ENCODE results near the gene CCDC81. TPM values are rescaled to one million over a fixed set of nuclear protein-coding genes. Genes with fewer than 3 reads are reported as not detected.

Gene CCDC81
- total RNA-seq, 4 donors from 2014 or later = 1.1 to 1.8 TPM; not detected in 2

GRCh38 chr11:86449993-86450629 lies 75.4 kb downstream of the CCDC81 start:
- H3K4me3 ChIP-seq = no peak overlapping the region
- TF ChIP-seq, protein P1, sequence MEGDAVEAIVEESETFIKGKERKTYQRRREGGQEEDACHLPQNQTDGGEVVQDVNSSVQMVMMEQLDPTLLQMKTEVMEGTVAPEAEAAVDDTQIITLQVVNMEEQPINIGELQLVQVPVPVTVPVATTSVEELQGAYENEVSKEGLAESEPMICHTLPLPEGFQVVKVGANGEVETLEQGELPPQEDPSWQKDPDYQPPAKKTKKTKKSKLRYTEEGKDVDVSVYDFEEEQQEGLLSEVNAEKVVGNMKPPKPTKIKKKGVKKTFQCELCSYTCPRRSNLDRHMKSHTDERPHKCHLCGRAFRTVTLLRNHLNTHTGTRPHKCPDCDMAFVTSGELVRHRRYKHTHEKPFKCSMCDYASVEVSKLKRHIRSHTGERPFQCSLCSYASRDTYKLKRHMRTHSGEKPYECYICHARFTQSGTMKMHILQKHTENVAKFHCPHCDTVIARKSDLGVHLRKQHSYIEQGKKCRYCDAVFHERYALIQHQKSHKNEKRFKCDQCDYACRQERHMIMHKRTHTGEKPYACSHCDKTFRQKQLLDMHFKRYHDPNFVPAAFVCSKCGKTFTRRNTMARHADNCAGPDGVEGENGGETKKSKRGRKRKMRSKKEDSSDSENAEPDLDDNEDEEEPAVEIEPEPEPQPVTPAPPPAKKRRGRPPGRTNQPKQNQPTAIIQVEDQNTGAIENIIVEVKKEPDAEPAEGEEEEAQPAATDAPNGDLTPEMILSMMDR (IDR thresholded peaks at IDR 0.05) = no peak
- TF ChIP-seq POLR2AphosphoS5 (IDR thresholded peaks at IDR 0.05) (no peak), EP300 (IDR thresholded peaks at IDR 0.05) (no peak)
- no peaks in the 10 kb centered on the region for H3K4me1 ChIP-seq
- no peaks in the 10 kb centered on the region for H3K36me3 ChIP-seq
- no peaks in the 10 kb centered on the region for H3K27me3 ChIP-seq
- H3K27ac ChIP-seq = no peak overlapping the region
- H3K9me3 ChIP-seq = no peaks in the 10 kb centered on the region
- no peak for DNase-seq (ENCODE audit: low spot score in 2 of 2)
- 75% methylated on average over 5 of the region's 5 CpGs for WGBS

DNA sequence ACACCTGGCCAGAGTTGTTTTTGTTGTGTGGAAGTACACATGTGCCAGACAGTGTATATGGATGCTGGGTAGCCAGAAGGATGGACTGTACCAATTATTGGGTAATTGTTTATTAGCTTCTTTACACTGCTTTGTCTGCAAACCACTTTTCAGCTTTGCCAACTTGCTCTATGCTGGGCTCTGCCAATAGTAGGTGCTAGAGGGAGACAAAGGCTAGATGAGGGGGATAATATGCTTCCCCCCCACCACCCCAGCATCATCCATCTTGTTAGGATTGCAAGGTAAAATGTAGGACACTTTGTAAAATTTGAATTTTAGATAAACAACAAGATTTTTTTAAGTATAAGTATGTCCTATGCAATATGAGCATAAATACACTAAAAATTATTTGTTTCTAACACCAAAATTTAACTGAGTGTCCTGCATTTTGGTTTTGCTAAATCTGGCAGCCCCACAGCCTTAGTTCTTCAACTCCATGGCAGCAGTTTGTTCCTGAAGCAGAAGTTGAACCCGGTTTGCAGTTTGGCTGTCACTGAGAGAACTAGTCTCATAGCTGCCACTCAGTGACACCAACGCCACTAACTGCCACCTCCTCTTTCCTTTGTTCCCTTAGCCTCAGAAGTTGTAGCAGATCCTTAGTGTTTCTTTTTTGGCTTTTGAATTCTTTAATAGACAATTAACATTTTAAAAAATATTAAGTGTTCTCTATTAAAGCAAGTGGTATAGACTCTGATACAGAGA lies 78.8 kb downstream of the CCDC81 start:
- Histone ChIP-seq H3K9me3 (no peaks in the 10 kb centered on the region), H3K36me3 (no peaks in the 10 kb centered on the region), H3K4me1 (peaks cover 3% of the 10 kb centered on the region), H3K27ac (no peak overlapping the region), H3K27me3 (no peaks in the 10 kb centered on the region), H3K4me3 (no peak overlapping the region)
- DNase-seq (ENCODE audit: low spot score in 2 of 2) = no peak
- TF ChIP-seq, protein P1 (IDR thresholded peaks at IDR 0.05) = no peak
- no peak for TF ChIP-seq POLR2AphosphoS5 (IDR thresholded peaks at IDR 0.05)
- WGBS = 84% methylated on average over 2 of the region's 2 CpGs

DNA sequence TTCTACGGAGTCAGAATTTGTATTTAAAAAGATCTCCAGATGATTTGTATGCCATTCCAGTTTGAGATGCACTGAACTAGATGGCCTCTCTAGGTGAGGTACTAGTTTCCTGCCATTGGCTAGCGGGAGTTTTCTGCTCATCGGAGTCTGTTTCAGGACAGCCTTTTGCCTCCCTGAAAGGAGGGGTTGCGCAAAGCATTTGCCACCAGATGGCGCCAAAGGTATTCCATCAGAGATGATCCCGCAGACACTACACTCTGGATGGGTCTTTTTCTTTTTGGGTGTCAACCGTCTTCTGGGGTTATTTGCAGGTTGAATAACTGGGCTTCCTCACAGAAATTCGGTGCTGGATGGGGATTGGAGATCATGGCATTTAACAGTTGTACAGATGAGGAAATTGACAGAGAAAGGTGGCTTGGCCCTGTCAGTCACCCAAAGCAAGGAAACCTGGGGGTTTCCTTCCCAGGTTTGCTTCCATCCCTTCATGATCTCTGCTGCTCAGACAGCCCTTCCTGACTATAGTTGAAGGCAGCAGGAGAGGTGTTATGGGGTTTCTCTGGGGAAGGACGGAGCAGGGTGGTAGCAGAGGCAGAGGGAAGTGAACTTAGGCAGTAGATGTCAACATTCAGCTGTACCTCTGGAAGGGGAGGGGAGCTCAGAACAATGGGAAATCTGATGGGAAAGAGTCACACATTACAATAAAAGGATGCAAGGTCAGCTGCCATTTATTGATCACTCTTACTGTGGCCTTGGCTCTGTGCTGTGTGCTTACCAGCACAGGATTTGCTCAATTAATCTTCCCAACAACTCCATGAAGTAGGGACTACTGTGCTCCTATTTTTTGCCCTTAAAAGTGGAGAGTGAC lies 81.6 kb downstream of the CCDC81 start:
- Histone ChIP-seq H3K4me1 (peaks cover 22% of the 10 kb centered on the region), H3K4me3 (no peak overlapping the region), H3K27me3 (no peaks in the 10 kb centered on the region), H3K27ac (no peak overlapping the region), H3K9me3 (no peaks in the 10 kb centered on the region), H3K36me3 (no peaks in the 10 kb centered on the region)
- DNase-seq (ENCODE audit: low spot score in 2 of 2) = peak; percentile 90 to 93
- WGBS = 14% methylated on average over 9 of the region's 9 CpGs
- TF ChIP-seq, protein P1 (IDR thresholded peaks at IDR 0.05) = peak; percentile 70 to 80
- no peak for TF ChIP-seq POLR2A (IDR thresholded peaks at IDR 0.05)
- TF ChIP-seq POLR2AphosphoS5 (IDR thresholded peaks at IDR 0.05) = peak in 1 of 3 donors; percentile 41
- TF ChIP-seq EP300 (IDR thresholded peaks at IDR 0.05) = no peak

DNA sequence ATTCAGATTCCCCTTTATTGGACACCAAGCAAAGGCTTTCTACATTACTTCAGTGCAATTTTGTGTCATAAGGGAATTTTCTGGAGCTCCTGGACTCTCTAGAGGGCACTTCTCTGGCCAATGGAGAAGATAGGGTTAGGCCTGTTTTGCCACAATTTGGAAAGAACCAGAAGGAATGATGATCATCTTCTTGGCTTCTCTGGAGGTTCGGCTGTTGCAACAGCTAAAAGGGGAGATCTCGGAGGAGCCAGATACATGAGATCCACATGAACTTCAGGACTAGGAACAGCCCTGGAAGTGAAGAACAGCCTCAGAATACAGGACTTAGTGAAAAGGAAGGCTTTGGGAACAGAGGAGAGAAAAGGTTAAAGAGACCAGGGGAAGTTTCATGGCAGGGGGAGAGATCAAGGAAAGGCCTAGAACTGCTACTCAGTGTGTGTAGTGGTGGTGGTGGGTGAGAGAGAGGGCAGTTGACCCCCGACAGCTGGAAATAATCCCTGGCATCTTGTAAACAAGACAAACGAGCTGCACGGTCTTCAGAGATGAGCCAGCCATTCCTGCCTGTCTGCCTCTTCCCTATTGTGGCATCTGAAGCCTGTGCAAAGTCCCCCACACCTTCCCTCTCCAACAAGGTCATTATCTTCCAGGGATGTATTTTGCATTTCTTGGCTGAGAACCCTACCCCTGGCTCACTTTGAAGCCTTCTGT lies 83.8 kb downstream of the CCDC81 start:
- Histone ChIP-seq H3K4me1 (peaks cover 22% of the 10 kb centered on the region), H3K27ac (peak overlapping the region; percentile 43), H3K36me3 (no peaks in the 10 kb centered on the region), H3K4me3 (no peak overlapping the region), H3K27me3 (no peaks in the 10 kb centered on the region), H3K9me3 (no peaks in the 10 kb centered on the region)
- 67% methylated on average over 5 of the region's 5 CpGs for WGBS
- DNase-seq (ENCODE audit: low spot score in 2 of 2) = no peak
- TF ChIP-seq POLR2A (IDR thresholded peaks at IDR 0.05) (no peak), EP300 (IDR thresholded peaks at IDR 0.05) (no peak), POLR2AphosphoS5 (IDR thresholded peaks at IDR 0.05) (no peak)
- TF ChIP-seq, protein P1 (IDR thresholded peaks at IDR 0.05) = no peak

Data from suprapubic skin (tissue), 4 donors.